ENCODE results near the gene KRTAP10-8.
"Not testable (repeated sequence)": the region's sequence is repeated elsewhere in the genome, so short reads cannot be mapped to it uniquely, and the experiment has no call there.

The KRTAP10-8 gene

GRCh38 chr21:44589586-44590305 lies 22.1 kb upstream of the KRTAP10-8 start:
- Mint-ChIP-seq H3K9me3 (no peaks in the 10 kb centered on the region), H3K4me1 (peaks cover 8% of the 10 kb centered on the region), H3K4me3 (no peak overlapping the region), H3K27ac (no peak overlapping the region), H3K27me3 (peaks cover 15% of the 10 kb centered on the region)
- ATAC-seq (no peak), DNase-seq (no peak)

GRCh38 chr21:44590311-44590721 lies 21.6 kb upstream of the KRTAP10-8 start:
- Mint-ChIP-seq H3K4me3 (no peak overlapping the region), H3K27me3 (peaks cover 15% of the 10 kb centered on the region), H3K9me3 (no peaks in the 10 kb centered on the region), H3K4me1 (peaks cover 8% of the 10 kb centered on the region), H3K27ac (no peak overlapping the region)
- ATAC-seq: no peak
- no peak for DNase-seq

GRCh38 chr21:44590897-44591800 lies 20.7 kb upstream of the KRTAP10-8 start:
- H3K4me3 Mint-ChIP-seq, DNase-seq, H3K4me1 Mint-ChIP-seq, H3K27ac Mint-ChIP-seq, ATAC-seq, H3K9me3 Mint-ChIP-seq: not testable (repeated sequence)
- peaks cover 15% of the 10 kb centered on the region for H3K27me3 Mint-ChIP-seq

- H3K27ac Mint-ChIP-seq, DNase-seq, H3K4me1 Mint-ChIP-seq, H3K4me3 Mint-ChIP-seq, ATAC-seq, H3K9me3 Mint-ChIP-seq: not testable (repeated sequence)
- peaks cover 15% of the 10 kb centered on the region for H3K27me3 Mint-ChIP-seq
Observed at GRCh38 chr21:44591801-44592130, 20.1 kb upstream of the KRTAP10-8 start.

GRCh38 chr21:44592446-44593311 lies 19.2 kb upstream of the KRTAP10-8 start, which contains the start of gene KRTAP10-6:
Gene KRTAP10-6, minus strand, starts transcription at chr21:44592505. Its CDS starts 21 bp downstream, at chr21:44592484.
- ATAC-seq (no peak), DNase-seq (no peak)
- H3K27ac Mint-ChIP-seq: no peak within 1 kb of the TSS
- no peak within 1 kb of the TSS for H3K4me3 Mint-ChIP-seq
- no peaks in the 10 kb centered on the region for H3K9me3 Mint-ChIP-seq
- H3K4me1 Mint-ChIP-seq: peaks cover 8% of the 10 kb centered on the region
- peaks cover 15% of the 10 kb centered on the region for H3K27me3 Mint-ChIP-seq

- ATAC-seq (no peak), DNase-seq (no peak)
- H3K4me3 Mint-ChIP-seq: no peak overlapping the region
- peaks cover 15% of the 10 kb centered on the region for H3K27me3 Mint-ChIP-seq
- no peak overlapping the region for H3K27ac Mint-ChIP-seq
- H3K9me3 Mint-ChIP-seq: peaks cover 0 to 10% of the 10 kb centered on the region in 2 donors
- H3K4me1 Mint-ChIP-seq: peaks cover 8% of the 10 kb centered on the region
Observed at GRCh38 chr21:44593598-44594405, 18.1 kb upstream of the KRTAP10-8 start.

DNA sequence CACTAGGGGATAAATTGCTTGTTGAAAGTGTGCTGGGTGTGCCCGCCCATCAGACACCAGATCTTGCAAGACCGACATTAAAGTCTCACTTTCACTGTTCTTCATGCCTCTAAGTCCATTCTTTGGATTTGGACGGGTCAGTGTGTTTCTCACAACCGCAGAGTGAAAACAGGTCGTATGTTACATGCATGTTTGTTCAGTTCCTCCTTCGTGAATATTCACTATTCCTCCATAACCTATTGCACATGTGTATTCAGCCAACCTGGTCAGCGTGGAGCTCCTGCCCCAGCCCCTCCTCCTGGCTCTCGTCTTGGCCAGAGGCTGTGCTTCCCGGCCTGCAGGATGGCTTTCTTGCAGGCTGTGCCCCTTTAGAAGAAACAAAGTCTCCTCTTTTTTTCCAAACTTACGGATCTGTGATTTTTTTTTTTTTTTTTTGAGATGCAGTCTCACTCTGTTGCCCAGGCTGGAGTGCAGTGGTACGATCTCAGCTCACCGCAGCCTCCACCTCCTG lies 17.4 kb upstream of the KRTAP10-8 start:
- ATAC-seq: no peak
- no peak overlapping the region for H3K4me3 Mint-ChIP-seq
- H3K4me1 Mint-ChIP-seq: peaks cover 8% of the 10 kb centered on the region

DNA sequence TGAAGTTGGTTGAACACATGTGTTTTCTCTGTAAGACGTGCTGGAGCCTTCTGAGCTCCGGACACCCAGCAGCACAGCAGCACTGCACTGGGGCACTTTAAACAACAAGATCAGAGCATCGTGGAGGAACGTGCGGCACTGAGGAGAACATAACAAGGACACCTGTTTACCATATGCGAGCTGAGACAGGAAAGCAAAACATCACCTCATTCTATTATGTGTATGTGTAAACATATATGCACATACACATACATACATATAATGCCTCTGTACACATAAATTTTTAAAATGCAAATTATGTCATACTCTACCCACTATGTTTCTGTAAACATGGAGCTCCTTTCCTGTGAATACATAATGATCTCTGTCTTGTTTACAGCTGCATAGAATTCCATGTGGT lies 16.4 kb upstream of the KRTAP10-8 start:
- Mint-ChIP-seq H3K27ac (no peak overlapping the region), H3K9me3 (peaks cover 0 to 11% of the 10 kb centered on the region in 2 donors), H3K4me1 (peaks cover 8% of the 10 kb centered on the region), H3K4me3 (no peak overlapping the region), H3K27me3 (peaks cover 9% of the 10 kb centered on the region)
- ATAC-seq (no peak), DNase-seq (no peak)

More for the DNA sequence above, 17.4 kb upstream of the KRTAP10-8 start:
- H3K9me3 Mint-ChIP-seq: peaks cover 0 to 11% of the 10 kb centered on the region in 2 donors
- H3K27ac Mint-ChIP-seq: no peak overlapping the region
- H3K27me3 Mint-ChIP-seq: peaks cover 13% of the 10 kb centered on the region
- no peak for DNase-seq

GRCh38 chr21:44596068-44596725 lies 15.7 kb upstream of the KRTAP10-8 start:
- peaks cover 8% of the 10 kb centered on the region for H3K27me3 Mint-ChIP-seq
- no peak overlapping the region for H3K4me3 Mint-ChIP-seq
- peaks cover 0 to 11% of the 10 kb centered on the region in 2 donors for H3K9me3 Mint-ChIP-seq
- peaks cover 7% of the 10 kb centered on the region for H3K4me1 Mint-ChIP-seq
- no peak for ATAC-seq
- no peak for DNase-seq
- H3K27ac Mint-ChIP-seq: no peak overlapping the region

GRCh38 chr21:44598061-44598460 lies 13.8 kb upstream of the KRTAP10-8 start:
- no peak for ATAC-seq
- H3K27ac Mint-ChIP-seq: no peak overlapping the region
- H3K4me1 Mint-ChIP-seq: no peaks in the 10 kb centered on the region
- peaks cover 0 to 11% of the 10 kb centered on the region in 2 donors for H3K9me3 Mint-ChIP-seq
- H3K27me3 Mint-ChIP-seq: no peaks in the 10 kb centered on the region
- DNase-seq: no peak
- no peak overlapping the region for H3K4me3 Mint-ChIP-seq

GRCh38 chr21:44599264-44600029 lies 12.4 kb upstream of the KRTAP10-8 start:
- Mint-ChIP-seq H3K27ac (no peak overlapping the region), H3K9me3 (peaks cover 8 to 12% of the 10 kb centered on the region in 2 donors), H3K27me3 (no peaks in the 10 kb centered on the region), H3K4me3 (no peak overlapping the region), H3K4me1 (no peaks in the 10 kb centered on the region)
- DNase-seq: no peak
- ATAC-seq: no peak

DNA sequence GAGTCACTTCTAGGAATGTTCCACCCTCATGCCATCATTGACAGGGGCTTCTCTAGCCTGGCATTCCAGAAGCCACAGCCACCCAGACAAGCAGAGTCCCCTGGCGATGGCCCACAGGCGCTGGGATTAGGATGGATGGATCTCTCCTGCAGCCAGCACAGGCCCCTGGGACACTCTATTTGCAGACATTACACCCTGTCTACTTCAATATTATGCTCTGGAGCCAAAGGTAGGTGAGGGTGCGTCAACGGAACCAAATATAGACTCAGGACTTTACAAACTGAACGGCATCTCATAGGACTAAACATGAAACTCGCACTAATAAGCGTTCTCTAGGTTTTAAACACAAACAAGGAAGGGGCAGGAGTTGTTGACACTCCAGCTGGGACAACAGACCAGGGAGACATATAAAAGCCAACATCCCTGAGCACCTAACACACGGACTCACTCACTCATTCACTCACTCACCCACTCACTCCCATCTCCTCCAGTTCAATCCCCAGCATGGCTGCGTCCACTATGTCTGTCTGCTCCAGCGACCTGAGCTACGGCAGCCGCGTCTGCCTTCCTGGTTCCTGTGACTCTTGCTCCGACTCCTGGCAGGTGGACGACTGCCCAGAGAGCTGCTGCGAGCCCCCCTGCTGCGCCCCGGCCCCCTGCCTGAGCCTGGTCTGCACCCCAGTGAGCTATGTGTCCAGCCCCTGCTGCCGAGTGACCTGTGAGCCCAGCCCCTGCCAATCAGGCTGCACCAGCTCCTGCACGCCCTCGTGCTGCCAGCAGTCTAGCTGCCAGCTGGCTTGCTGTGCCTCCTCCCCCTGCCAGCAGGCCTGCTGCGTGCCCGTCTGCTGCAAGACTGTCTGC lies 11.5 kb upstream of the KRTAP10-8 start, which contains the start of gene KRTAP10-7:
Gene KRTAP10-7, plus strand, starts transcription at position 480 of the 861 bp plus-strand sequence. Its CDS starts 25 bp downstream, at position 505.
- not testable (repeated sequence) for ATAC-seq, H3K4me3 Mint-ChIP-seq, H3K4me1 Mint-ChIP-seq, DNase-seq, H3K27me3 Mint-ChIP-seq, H3K27ac Mint-ChIP-seq
- H3K9me3 Mint-ChIP-seq: peaks cover 12 to 20% of the 10 kb centered on the region in 2 donors
